Thyroid gland (tissue), 4 donors: ENCODE results near the gene LILRB2.

Experiments used
- POLR2A ChIP-seq, 2 donors: fragments of 450-650 bp; IDR thresholded peaks; one replicate each; pipeline ENCODE4 v1.6.1; 2017; ENCODE audit warnings: antibody characterized with exemption in 2 of 2, mild to moderate bottlenecking in 2 of 2, moderate library complexity in 1 of 2
- TF ChIP-seq, protein P1 (sequence below), 6 experiments: fragments of 200-600 bp in 3 of 6; fragments of 450-650 bp in 3 of 6; sonication (generic) in 3 of 6; IDR thresholded peaks; one replicate each; pipeline ENCODE4 v1.5.1; 2016 to 2019; ENCODE audit warnings: antibody characterized with exemption in 6 of 6, mild to moderate bottlenecking in 2 of 6, inconsistent platforms in 1 of 6, moderate library complexity in 1 of 6

DNA sequence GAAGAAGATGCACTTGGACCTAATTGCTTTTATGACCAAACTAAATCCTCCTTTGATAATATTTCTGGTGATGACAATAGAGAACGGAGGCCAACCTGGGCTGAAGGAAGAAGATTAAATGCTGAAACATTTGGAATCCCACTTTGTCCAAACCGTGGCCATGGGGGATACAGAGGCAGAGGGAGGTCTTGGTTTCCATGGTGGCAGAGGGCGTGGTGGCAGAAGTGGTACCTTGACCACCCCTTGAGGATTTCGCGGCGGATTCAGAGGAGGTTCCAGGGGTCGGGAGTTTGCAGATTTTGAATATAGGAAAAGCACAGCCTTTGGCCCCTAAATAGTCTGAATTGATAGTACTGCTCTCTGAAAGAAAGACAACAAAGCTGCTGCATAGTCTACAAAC lies 50.9 kb downstream of the LILRB2 start:
- TF ChIP-seq, protein P1, sequence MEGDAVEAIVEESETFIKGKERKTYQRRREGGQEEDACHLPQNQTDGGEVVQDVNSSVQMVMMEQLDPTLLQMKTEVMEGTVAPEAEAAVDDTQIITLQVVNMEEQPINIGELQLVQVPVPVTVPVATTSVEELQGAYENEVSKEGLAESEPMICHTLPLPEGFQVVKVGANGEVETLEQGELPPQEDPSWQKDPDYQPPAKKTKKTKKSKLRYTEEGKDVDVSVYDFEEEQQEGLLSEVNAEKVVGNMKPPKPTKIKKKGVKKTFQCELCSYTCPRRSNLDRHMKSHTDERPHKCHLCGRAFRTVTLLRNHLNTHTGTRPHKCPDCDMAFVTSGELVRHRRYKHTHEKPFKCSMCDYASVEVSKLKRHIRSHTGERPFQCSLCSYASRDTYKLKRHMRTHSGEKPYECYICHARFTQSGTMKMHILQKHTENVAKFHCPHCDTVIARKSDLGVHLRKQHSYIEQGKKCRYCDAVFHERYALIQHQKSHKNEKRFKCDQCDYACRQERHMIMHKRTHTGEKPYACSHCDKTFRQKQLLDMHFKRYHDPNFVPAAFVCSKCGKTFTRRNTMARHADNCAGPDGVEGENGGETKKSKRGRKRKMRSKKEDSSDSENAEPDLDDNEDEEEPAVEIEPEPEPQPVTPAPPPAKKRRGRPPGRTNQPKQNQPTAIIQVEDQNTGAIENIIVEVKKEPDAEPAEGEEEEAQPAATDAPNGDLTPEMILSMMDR (IDR thresholded peaks at IDR 0.05), result no peak
- no peak for TF ChIP-seq POLR2A (IDR thresholded peaks at IDR 0.05)
